H1 (cell line): ENCODE results near the gene GPR162. TPM values are rescaled to one million over a fixed set of nuclear protein-coding genes. Genes with fewer than 3 reads are reported as not detected.

Experiments used
- CTCF ChIA-PET: fragments of 300-600 bp; sonication (Branson Sonifier 250); formaldehyde crosslinking; loops from one replicate; lab custom pipeline; 2021; ENCODE audit not compliant: partially characterized antibody; lab: Charles Lee
- POLR2A ChIA-PET: fragments of 300-600 bp; sonication (Branson Sonifier 250); formaldehyde crosslinking; loops from one replicate; lab custom pipeline; 2021; ENCODE audit warnings: inconsistent platforms; ENCODE audit not compliant: partially characterized antibody; lab: Charles Lee
- DNase-seq, 2 experiments: peaks; one replicate each; pipeline versions ENCODE4 v3.0.0 to v3.0.0-alpha.2; 2010 to 2022; ENCODE audit warnings: low spot score in 2 of 2, low read depth in 1 of 2, mixed read lengths in 1 of 2
- FAIRE-seq: peaks from 2 replicates; lab custom pipeline; 2011; peaks lifted over from hg19 to GRCh38; lab: Jason Lieb, UNC
- H2AFZ ChIP-seq: 2 replicates; pipeline ENCODE4 v1.8.1; 2012; ENCODE audit warnings: low read length, inconsistent platforms
- H2AK5ac ChIP-seq: 2 replicates; pipeline ENCODE4 v1.6.1; 2013; ENCODE audit warnings: low read depth, low read length
- H2BK120ac ChIP-seq: replicated peaks from 2 replicates; pipeline ENCODE3; 2013; ENCODE audit warnings: low read depth, low read length, inconsistent platforms
- H2BK12ac ChIP-seq: 2 replicates; pipeline ENCODE4 v1.6.1; 2013; ENCODE audit warnings: low read depth, low read length
- H2BK15ac ChIP-seq: 2 replicates; pipeline ENCODE4 v1.6.1; 2013; ENCODE audit warnings: low read length
- H2BK20ac ChIP-seq: 2 replicates; pipeline ENCODE4 v1.6.1; 2013; ENCODE audit warnings: low read length
- H2BK5ac ChIP-seq: 2 replicates; pipeline ENCODE4 v1.6.1; 2013; ENCODE audit warnings: low read depth, low read length
- H3K14ac ChIP-seq: 2 replicates; pipeline ENCODE4 v1.6.1; 2013; ENCODE audit warnings: inconsistent platforms; ENCODE audit not compliant: insufficient read length
- H3K18ac ChIP-seq: 2 replicates; pipeline ENCODE4 v1.6.1; 2013; ENCODE audit warnings: low read length; ENCODE audit errors: extremely low read depth
- H3K23ac ChIP-seq: 2 replicates; pipeline ENCODE4 v1.6.1; 2013; ENCODE audit warnings: inconsistent platforms; ENCODE audit not compliant: insufficient read length
- H3K23me2 ChIP-seq: 2 replicates; pipeline ENCODE4 v1.6.1; 2013; ENCODE audit warnings: low read depth, low read length
- H3K27ac ChIP-seq: 2 replicates; pipeline ENCODE4 v1.6.1; 2011; ENCODE audit warnings: low read depth, low read length, inconsistent platforms
- H3K27me3 ChIP-seq, 4 experiments: replicated peaks in 1 of 4; 1 replicate in 1 of 4; 2 replicates in 3 of 4; pipeline versions ENCODE4 v1.6.1 to v1.8.1; 2011 to 2013; ENCODE audit warnings: low read length in 3 of 4, mild to moderate bottlenecking in 3 of 4, inconsistent platforms in 2 of 4, mixed read lengths in 2 of 4, moderate library complexity in 1 of 4; ENCODE audit not compliant: control insufficient read depth in 3 of 4, insufficient read depth in 3 of 4; ENCODE audit errors: extremely low read depth in 1 of 4
- H3K36me3 ChIP-seq, 4 experiments: 2 replicates each; pipeline versions ENCODE4 v1.6.1 to v1.8.1; 2011 to 2013; ENCODE audit warnings: mild to moderate bottlenecking in 4 of 4, low read length in 3 of 4, moderate library complexity in 2 of 4, control low read depth in 1 of 4, inconsistent platforms in 1 of 4; ENCODE audit not compliant: insufficient read depth in 4 of 4, control insufficient read depth in 2 of 4
- H3K4ac ChIP-seq: replicated peaks from 2 replicates; pipeline ENCODE3; 2013; ENCODE audit warnings: low read length, low read depth, mixed read lengths, inconsistent platforms; ENCODE audit not compliant: insufficient read length
- H3K4me1 ChIP-seq, 4 experiments: replicated peaks in 1 of 4; 1 replicate in 1 of 4; 2 replicates in 3 of 4; pipeline versions ENCODE4 v1.6.1 to v1.8.1; 2011 to 2013; ENCODE audit warnings: low read length in 3 of 4, inconsistent platforms in 2 of 4, mixed read lengths in 1 of 4; ENCODE audit not compliant: insufficient read depth in 4 of 4, control insufficient read depth in 3 of 4
- H3K4me2 ChIP-seq, 2 experiments: 2 replicates each; pipeline versions ENCODE4 v1.6.1 to v1.8.1; 2011 to 2013; ENCODE audit warnings: low read depth in 2 of 2, low read length in 2 of 2, control low read depth in 1 of 2, inconsistent platforms in 1 of 2, mild to moderate bottlenecking in 1 of 2; ENCODE audit not compliant: insufficient read depth in 1 of 2
- H3K4me3 ChIP-seq, 4 experiments: fragments of 200-600, 300-600 bp in 1 of 4; sonication (generic), shearing (Covaris generic), sonication (Bioruptor Twin) in 1 of 4; 2 replicates each; pipeline versions ENCODE4 v1.5.1 to v1.8.1; 2011 to 2016; ENCODE audit warnings: low read length in 4 of 4, low read depth in 3 of 4, control low read depth in 2 of 4, inconsistent platforms in 2 of 4, mild to moderate bottlenecking in 2 of 4, mixed read lengths in 1 of 4, moderate library complexity in 1 of 4; ENCODE audit not compliant: insufficient read depth in 2 of 4; ENCODE audit errors: extremely low read depth in 1 of 4
- H3K56ac ChIP-seq: replicated peaks from 2 replicates; pipeline ENCODE3; 2013; ENCODE audit warnings: low read depth, mild to moderate bottlenecking, mixed read lengths, low read length, inconsistent platforms; ENCODE audit not compliant: insufficient read length
- H3K79me1 ChIP-seq: 2 replicates; pipeline ENCODE4 v1.6.1; 2013; ENCODE audit warnings: low read depth, low read length, control low read depth
- H3K79me2 ChIP-seq, 2 experiments: 2 replicates each; pipeline versions ENCODE4 v1.6.1 to v1.8.1; 2012 to 2013; ENCODE audit warnings: low read length in 2 of 2, mild to moderate bottlenecking in 2 of 2, inconsistent platforms in 1 of 2; ENCODE audit not compliant: insufficient read depth in 2 of 2, control insufficient read depth in 1 of 2
- H3K9ac ChIP-seq, 4 experiments: replicated peaks in 1 of 4; 1 replicate in 1 of 4; 2 replicates in 3 of 4; pipeline versions ENCODE4 v1.6.1 to v1.8.1; 2011 to 2013; ENCODE audit warnings: low read depth in 3 of 4, low read length in 3 of 4, control low read depth in 2 of 4, mild to moderate bottlenecking in 2 of 4, moderate library complexity in 2 of 4, inconsistent platforms in 1 of 4; ENCODE audit errors: extremely low read depth in 1 of 4
- H3K9me3 ChIP-seq, 2 experiments: 2 replicates each; pipeline versions ENCODE4 v1.6.1 to v1.8.1; 2012 to 2013; ENCODE audit warnings: mild to moderate bottlenecking in 2 of 2, moderate library complexity in 2 of 2, control low read depth in 1 of 2, inconsistent platforms in 1 of 2, low read depth in 1 of 2, low read length in 1 of 2, mixed read lengths in 1 of 2; ENCODE audit not compliant: insufficient read depth in 2 of 2
- H4K20me1 ChIP-seq, 2 experiments: replicated peaks in 1 of 2; 2 replicates each; pipeline versions ENCODE3 to v1.8.1; 2011 to 2013; ENCODE audit warnings: inconsistent platforms in 2 of 2, low read length in 2 of 2, mild to moderate bottlenecking in 1 of 2; ENCODE audit not compliant: insufficient read depth in 2 of 2, control insufficient read depth in 1 of 2
- H4K5ac ChIP-seq: 2 replicates; pipeline ENCODE4 v1.6.1; 2013; ENCODE audit warnings: low read length, low read depth, mixed read lengths, inconsistent platforms; ENCODE audit not compliant: insufficient read length
- H4K8ac ChIP-seq: 2 replicates; pipeline ENCODE4 v1.8.0; 2013; ENCODE audit warnings: mild to moderate bottlenecking, moderate library complexity, low read length, inconsistent platforms; ENCODE audit not compliant: insufficient read depth; ENCODE audit errors: extremely low read depth
- H4K91ac ChIP-seq: replicated peaks from 2 replicates; pipeline ENCODE3; 2013; ENCODE audit warnings: low read length, mixed read lengths, inconsistent platforms; ENCODE audit not compliant: insufficient read length
- BRCA1 ChIP-seq: IDR thresholded peaks from 2 replicates; pipeline ENCODE4 v1.6.1; 2012; ENCODE audit warnings: low read depth, low read length, improper control_type of control experiment
- EP300 ChIP-seq, 2 experiments: IDR thresholded peaks; 1 replicate in 1 of 2; 2 replicates in 1 of 2; pipeline ENCODE4 v1.6.1; 2011 to 2012; ENCODE audit warnings: low read depth in 2 of 2, low read length in 2 of 2, mild to moderate bottlenecking in 2 of 2, borderline replicate concordance in 1 of 2, inconsistent platforms in 1 of 2, moderate library complexity in 1 of 2
- EZH2 ChIP-seq: fragments of 200-600 bp; sonication (generic); IDR thresholded peaks from 2 replicates; pipeline ENCODE4 v1.7.1; 2012; ENCODE audit warnings: low read depth, mild to moderate bottlenecking, moderate library complexity, low read length, inconsistent platforms; ENCODE audit not compliant: severe bottlenecking
- HDAC6 ChIP-seq: IDR thresholded peaks from one replicate; pipeline ENCODE4 v1.7.1; 2012; ENCODE audit warnings: low read depth, mild to moderate bottlenecking, inconsistent platforms, low read length, moderate library complexity
- JUN ChIP-seq: IDR thresholded peaks from 2 replicates; pipeline ENCODE4 v1.6.1; 2011; ENCODE audit warnings: low read depth, mild to moderate bottlenecking, improper control_type of control experiment, low read length
- KDM1A ChIP-seq: fragments of 200-600, 300-600 bp; sonication (generic); IDR thresholded peaks from 2 replicates; pipeline ENCODE4 v1.7.1; 2016; ENCODE audit warnings: mild to moderate bottlenecking, low read length, borderline replicate concordance
- NANOG ChIP-seq: IDR thresholded peaks from 2 replicates; pipeline ENCODE4 v1.6.1; 2011; ENCODE audit warnings: low read length, low read depth, mild to moderate bottlenecking, inconsistent platforms; ENCODE audit not compliant: insufficient read depth, poor library complexity, severe bottlenecking
- RBBP5 ChIP-seq: IDR thresholded peaks from 2 replicates; pipeline ENCODE4 v1.7.1; 2012; ENCODE audit warnings: low read depth, mild to moderate bottlenecking, inconsistent platforms, low read length, moderate library complexity, borderline replicate concordance
- RNF2 ChIP-seq: fragments of 200-900, 300-1000 bp; sonication (generic); IDR thresholded peaks from 2 replicates; pipeline ENCODE4 v1.7.1; 2016; ENCODE audit warnings: borderline replicate concordance, low read depth, mild to moderate bottlenecking, antibody characterized with exemption, low read length; ENCODE audit not compliant: poor library complexity, severe bottlenecking; ENCODE audit errors: missing control alignments
- SIX5 ChIP-seq: IDR thresholded peaks from 2 replicates; pipeline ENCODE4 v1.6.1; 2011; ENCODE audit warnings: mild to moderate bottlenecking, low read depth, low read length
- SP2 ChIP-seq: IDR thresholded peaks from 2 replicates; pipeline ENCODE4 v1.6.1; 2012; ENCODE audit warnings: mild to moderate bottlenecking, low read length, inconsistent platforms
- SUZ12 ChIP-seq: fragments of 200-600 bp; sonication (generic); IDR thresholded peaks from 2 replicates; pipeline ENCODE4 v1.6.1; 2012; ENCODE audit warnings: mild to moderate bottlenecking, inconsistent platforms, low read length, moderate library complexity, mixed read lengths
- WGBS, 2 experiments: shearing (Covaris generic) in 1 of 2; methylation state at CpG; one replicate each; pipeline versions ENCODE4 v1.1.6 to v1.1.7; 2013 to 2015; ENCODE audit warnings: low lambda C conversion rate in 2 of 2, mixed read lengths in 2 of 2, inconsistent platforms in 1 of 2, low coverage in 1 of 2, missing lambda C conversion rate in 1 of 2; ENCODE audit not compliant: insufficient replicate concordance in 2 of 2, insufficient coverage in 1 of 2, insufficient read length in 1 of 2; ENCODE audit errors: extremely low coverage in 1 of 2, missing lambda C conversion rate in 1 of 2; 5-methylcytosine and 5-hydroxymethylcytosine counted together
- polyA plus RNA-seq, 7 experiments: library from polyadenylated mRNA; depleted of rRNA in 3 of 7; stranded (reverse) in 5 of 7; unstranded in 2 of 7; fragments of >200 nt in 5 of 7; fragments of 200-250 nt in 2 of 7; gene quantifications; 1 replicate in 5 of 7; 2 replicates in 1 of 7; 4 replicates in 1 of 7; pipeline versions ENCODE4 v1.2.1 to v1.2.3, GENCODE V29; 2011 to 2013; ENCODE audit warnings: missing spikeins in 2 of 7, mixed read lengths in 2 of 7
- total RNA-seq: library from RNA; stranded (reverse); fragmentation: NEBNext Ultra II Directional; extraction: Animal tissue kit (Norgen Biotek cat#: 25700); gene quantifications from 2 replicates; pipeline ENCODE4 v1.2.1, GENCODE V29; 2021

The GPR162 gene
- total and polyA plus RNA-seq, 2 of the 8 experiments (the other 6 are each of a cell fraction or from before 2014, with no cell fraction given), result 7.3 to 8.8 TPM

DNA sequence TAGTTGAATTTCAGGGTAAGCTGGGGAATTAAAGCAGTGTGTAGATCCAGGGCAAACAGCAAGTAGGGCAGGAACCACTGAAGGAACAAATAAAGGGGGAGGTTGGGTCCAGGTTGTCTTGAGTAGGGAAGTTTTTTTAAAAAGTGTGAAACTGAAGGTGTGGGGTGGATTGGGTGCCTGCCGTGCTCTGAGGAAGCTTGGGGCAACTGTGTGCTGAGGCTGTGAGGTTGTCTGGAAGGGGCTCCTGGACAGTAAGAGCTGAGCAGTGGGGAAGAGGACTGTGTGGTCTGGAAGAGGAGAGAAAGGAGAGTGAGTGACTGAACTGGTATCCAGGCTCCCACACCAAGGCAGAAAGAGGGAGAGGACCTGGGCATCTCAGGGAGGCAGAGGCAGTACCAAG lies 10.9 kb upstream of the GPR162 start:
- no peak overlapping the region for H3K4me2 ChIP-seq
- no peak overlapping the region for H4K5ac ChIP-seq
- no peaks in the 10 kb centered on the region; the same call in 1 of the 2 replicates for H3K23me2 ChIP-seq
- H3K4me3 ChIP-seq, result no peak overlapping the region
- H3K79me2 ChIP-seq, result no peaks in the 10 kb centered on the region
- H3K23ac ChIP-seq, result no peak overlapping the region
- H3K9me3 ChIP-seq, result no peaks in the 10 kb centered on the region
- no peaks in the 10 kb centered on the region for H3K79me1 ChIP-seq
- H3K18ac ChIP-seq, result no peak overlapping the region
- H2AK5ac ChIP-seq, result no peak overlapping the region
- H3K9ac ChIP-seq, result no peak overlapping the region; a peak in 1 of 7 replicates
- no peaks in the 10 kb centered on the region; a peak in 3 of 7 replicates for H3K27me3 ChIP-seq
- no peak overlapping the region for H3K4ac ChIP-seq
- H2BK12ac ChIP-seq, result peak overlapping the region; percentile 2; the same call in 1 of the 2 replicates
- H4K91ac ChIP-seq, result no peak overlapping the region
- H3K36me3 ChIP-seq, result no peaks in the 10 kb centered on the region; a peak in 1 of 8 replicates
- no peaks in the 10 kb centered on the region for H4K20me1 ChIP-seq
- no peak overlapping the region; the same call in 1 of the 2 replicates for H2BK20ac ChIP-seq
- WGBS, 2 experiments, result 92% methylated on average over 1 of the region's 1 CpG; no CpG with 5 or more reads in 1 of the 2 experiments
- peaks cover 0 to 4% (median 2%) of the 10 kb centered on the region in 4 experiments; a peak in 4 of 7 replicates for H3K4me1 ChIP-seq
- ChIA-PET CTCF (interaction anchor here (1.2 to 6.4 kb wide), 4 partner anchors 11 to 43 kb away, joined by 3 to 45 read pairs (median 8); partner anchors contain the start of gene GPR162), POLR2A (interaction anchor here (0.7 to 1.4 kb wide), 7 partner anchors 11 to 58 kb away, joined by 3 to 5 read pairs (median 3); partner anchors contain the start of genes GPR162, MLF2 and USP5)
- H3K14ac ChIP-seq, result no peak overlapping the region
- 0 out of 2 replicates have a peak overlapping the region, but pooled peaks have one; percentile 40 for H2BK15ac ChIP-seq
- no peak overlapping the region for H2BK120ac ChIP-seq
- H2AFZ ChIP-seq, result no peak overlapping the region
- FAIRE-seq, result no peak
- no peak overlapping the region for H2BK5ac ChIP-seq
- H4K8ac ChIP-seq, result no peak overlapping the region
- no peak for DNase-seq
- H3K27ac ChIP-seq, result no peak overlapping the region
- H3K56ac ChIP-seq, result no peak overlapping the region
- no peak for TF ChIP-seq KDM1A
- TF ChIP-seq SIX5, result no peak
- no peak for TF ChIP-seq RNF2
- TF ChIP-seq RBBP5, result no peak
- TF ChIP-seq EZH2, result no peak
- no peak for TF ChIP-seq HDAC6
- no peak for TF ChIP-seq BRCA1
- TF ChIP-seq NANOG, result no peak
- no peak for TF ChIP-seq SUZ12
- TF ChIP-seq SP2, result no peak
- no peak for TF ChIP-seq EP300 (IDR thresholded peaks at IDR 0.05; ENCODE audit: borderline replicate concordance in 1 of 2, low read depth in 2 of 2, low read length in 2 of 2)
- TF ChIP-seq JUN, result no peak
